HUES6 (cell line): ENCODE data around the gene SERPINB8.

Experiments
- H3K27ac ChIP-seq: 2 replicates; pipeline ENCODE4 v1.7.0; 2013; ENCODE audit warnings: low read depth, mild to moderate bottlenecking, low read length, inconsistent platforms
- H3K27me3 ChIP-seq: 2 replicates; pipeline ENCODE4 v1.6.1; 2013; ENCODE audit warnings: low read length; ENCODE audit not compliant: control insufficient read depth, insufficient read depth
- H3K36me3 ChIP-seq: 2 replicates; pipeline ENCODE4 v1.6.1; 2013; ENCODE audit warnings: low read length; ENCODE audit not compliant: control insufficient read depth, insufficient read depth
- H3K4me1 ChIP-seq: 2 replicates; pipeline ENCODE4 v1.6.1; 2013; ENCODE audit warnings: low read length; ENCODE audit not compliant: control insufficient read depth, insufficient read depth
- H3K4me3 ChIP-seq: 2 replicates; pipeline ENCODE4 v1.5.1; 2013; ENCODE audit warnings: low read depth, low read length
- H3K9ac ChIP-seq: one replicate; pipeline ENCODE4 v1.6.1; 2013; ENCODE audit warnings: mild to moderate bottlenecking, low read length
- H3K9me3 ChIP-seq: 2 replicates; pipeline ENCODE4 v1.6.1; 2013; ENCODE audit warnings: low read depth, low read length; ENCODE audit not compliant: control insufficient read depth, insufficient read depth

Gene SERPINB8

GRCh38 chr18:63982361-63982760 lies 12.5 kb downstream of the SERPINB8 start:
- Histone ChIP-seq H3K4me3 (no peak overlapping the region), H3K9ac (no peak overlapping the region), H3K4me1 (no peaks in the 10 kb centered on the region; the same call in 1 of the 2 replicates), H3K9me3 (no peaks in the 10 kb centered on the region), H3K27ac (no peak overlapping the region), H3K27me3 (peaks cover 25% of the 10 kb centered on the region), H3K36me3 (no peaks in the 10 kb centered on the region)

DNA sequence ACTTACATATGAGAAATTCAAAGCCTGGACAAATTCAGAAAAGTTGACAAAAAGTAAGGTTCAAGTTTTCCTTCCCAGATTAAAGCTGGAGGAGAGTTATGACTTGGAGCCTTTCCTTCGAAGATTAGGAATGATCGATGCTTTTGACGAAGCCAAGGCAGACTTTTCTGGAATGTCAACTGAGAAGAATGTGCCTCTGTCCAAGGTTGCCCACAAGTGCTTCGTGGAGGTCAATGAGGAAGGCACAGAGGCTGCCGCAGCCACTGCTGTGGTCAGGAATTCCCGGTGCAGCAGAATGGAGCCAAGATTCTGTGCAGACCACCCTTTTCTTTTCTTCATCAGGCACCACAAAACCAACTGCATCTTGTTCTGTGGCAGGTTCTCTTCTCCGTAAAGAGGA lies 17.0 kb downstream of the SERPINB8 start:
- Histone ChIP-seq H3K27me3 (no peaks in the 10 kb centered on the region), H3K9me3 (no peaks in the 10 kb centered on the region), H3K27ac (no peak overlapping the region), H3K36me3 (no peaks in the 10 kb centered on the region), H3K4me3 (no peak overlapping the region), H3K9ac (no peak overlapping the region), H3K4me1 (no peaks in the 10 kb centered on the region)

DNA sequence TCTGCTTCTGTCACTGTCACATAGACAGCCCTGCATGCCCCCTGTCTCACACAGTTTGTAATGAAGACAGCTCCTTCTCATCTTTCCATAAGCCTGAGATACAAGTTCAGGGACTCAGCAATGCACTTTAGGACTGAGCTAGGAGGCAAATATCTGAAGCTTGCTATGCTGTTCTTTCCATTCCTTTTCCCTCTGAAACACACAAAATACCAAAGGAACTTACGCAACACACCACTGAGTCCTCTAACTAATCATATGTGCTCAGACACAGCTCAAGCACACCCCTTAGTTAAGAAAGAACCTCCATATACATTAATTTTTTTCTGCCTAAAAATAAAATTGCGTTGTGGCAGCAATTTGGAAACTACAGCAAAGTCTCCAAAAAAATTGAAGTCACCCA lies 17.9 kb downstream of the SERPINB8 start:
- H3K4me1 ChIP-seq: no peaks in the 10 kb centered on the region
- no peak overlapping the region for H3K4me3 ChIP-seq
- H3K9ac ChIP-seq: no peak overlapping the region
- no peak overlapping the region for H3K27ac ChIP-seq
- H3K9me3 ChIP-seq: no peaks in the 10 kb centered on the region
- H3K27me3 ChIP-seq: no peaks in the 10 kb centered on the region
- no peaks in the 10 kb centered on the region for H3K36me3 ChIP-seq

- Histone ChIP-seq H3K4me3 (no peak overlapping the region), H3K27ac (no peak overlapping the region), H3K9me3 (peaks cover 13% of the 10 kb centered on the region), H3K9ac (no peak overlapping the region), H3K4me1 (0 out of 2 replicates have a peak, but pooled peaks cover 2% of the 10 kb centered on the region), H3K27me3 (no peaks in the 10 kb centered on the region), H3K36me3 (no peaks in the 10 kb centered on the region)
Observed at GRCh38 chr18:63992751-63993150, 22.9 kb downstream of the SERPINB8 start.

- H3K4me3 ChIP-seq: no peak overlapping the region
- H3K27ac ChIP-seq: no peak overlapping the region
- peaks cover 13% of the 10 kb centered on the region for H3K9me3 ChIP-seq
- H3K4me1 ChIP-seq: 0 out of 2 replicates have a peak, but pooled peaks cover 2% of the 10 kb centered on the region
- no peaks in the 10 kb centered on the region for H3K36me3 ChIP-seq
- no peak overlapping the region for H3K9ac ChIP-seq
- H3K27me3 ChIP-seq: no peaks in the 10 kb centered on the region
Observed at GRCh38 chr18:63994783-63995399, 25.0 kb downstream of the SERPINB8 start.

GRCh38 chr18:63997041-63997440 lies 27.2 kb downstream of the SERPINB8 start:
- Histone ChIP-seq H3K27me3 (peaks cover 2% of the 10 kb centered on the region; the same call in 1 of the 2 replicates), H3K36me3 (no peaks in the 10 kb centered on the region), H3K4me1 (0 out of 2 replicates have a peak, but pooled peaks cover 2% of the 10 kb centered on the region), H3K9ac (no peak overlapping the region), H3K27ac (no peak overlapping the region), H3K9me3 (peaks cover 13% of the 10 kb centered on the region), H3K4me3 (no peak overlapping the region)

- H3K9ac ChIP-seq: no peak overlapping the region
- peaks cover 13% of the 10 kb centered on the region for H3K9me3 ChIP-seq
Observed at GRCh38 chr18:63997606-63998005, 27.7 kb downstream of the SERPINB8 start.

GRCh38 chr18:63999871-64000270 lies 30.0 kb downstream of the SERPINB8 start:
- Histone ChIP-seq H3K9me3 (peaks cover 13% of the 10 kb centered on the region), H3K36me3 (no peaks in the 10 kb centered on the region), H3K9ac (no peak overlapping the region), H3K27me3 (peaks cover 4% of the 10 kb centered on the region; the same call in 1 of the 2 replicates), H3K27ac (no peak overlapping the region), H3K4me1 (no peaks in the 10 kb centered on the region), H3K4me3 (no peak overlapping the region)

More at GRCh38 chr18:63997606-63998005, 27.7 kb downstream of the SERPINB8 start:
- peaks cover 4% of the 10 kb centered on the region; the same call in 1 of the 2 replicates for H3K27me3 ChIP-seq
- H3K4me1 ChIP-seq: 0 out of 2 replicates have a peak, but pooled peaks cover 2% of the 10 kb centered on the region
- H3K4me3 ChIP-seq: no peak overlapping the region
- H3K36me3 ChIP-seq: no peaks in the 10 kb centered on the region
- no peak overlapping the region for H3K27ac ChIP-seq

DNA sequence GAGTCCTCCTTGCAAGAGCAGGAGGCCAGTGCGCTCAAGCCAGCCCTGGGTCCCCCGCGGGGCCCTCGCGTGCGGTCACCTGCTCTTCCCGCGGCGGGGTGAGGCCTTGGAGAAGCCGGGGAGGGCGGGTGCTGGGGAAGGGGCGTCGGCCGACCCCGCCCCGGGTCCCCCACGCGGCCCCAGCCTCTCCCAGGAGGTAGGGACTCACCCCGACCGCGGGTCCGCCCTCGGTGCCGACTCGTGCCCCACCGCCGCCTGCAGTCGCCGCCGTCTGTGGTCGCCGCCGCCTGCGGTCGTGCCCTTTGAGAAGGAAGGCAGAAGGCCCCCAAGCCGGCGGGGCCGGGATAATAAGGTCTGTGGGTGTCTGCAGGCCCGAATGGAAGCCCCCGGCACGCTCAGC lies 32.7 kb downstream of the SERPINB8 start:
- Histone ChIP-seq H3K27ac (no peak overlapping the region), H3K4me3 (no peak overlapping the region), H3K27me3 (peaks cover 4% of the 10 kb centered on the region; the same call in 1 of the 2 replicates), H3K4me1 (no peaks in the 10 kb centered on the region), H3K36me3 (no peaks in the 10 kb centered on the region), H3K9ac (no peak overlapping the region), H3K9me3 (no peaks in the 10 kb centered on the region)

DNA sequence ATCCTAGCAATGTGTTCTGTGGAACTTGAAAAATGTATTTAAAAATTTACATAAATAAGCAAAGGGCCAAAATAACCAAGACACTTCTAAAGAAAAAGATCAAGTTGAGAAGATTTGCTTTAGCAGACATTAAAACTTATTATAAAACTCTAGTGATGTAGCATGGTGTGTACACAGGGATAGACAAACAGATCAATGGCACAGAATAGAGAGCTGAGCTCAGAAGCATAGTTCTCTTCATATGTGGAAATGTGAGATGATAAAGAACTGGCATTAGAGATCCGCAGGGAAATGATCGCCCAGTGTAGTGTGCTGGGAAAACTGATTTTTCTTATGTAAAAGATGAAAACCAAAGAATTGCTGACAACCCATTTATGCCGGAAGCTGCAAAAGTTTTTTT lies 39.4 kb downstream of the SERPINB8 start:
- Histone ChIP-seq H3K9me3 (no peaks in the 10 kb centered on the region), H3K36me3 (no peaks in the 10 kb centered on the region), H3K27me3 (no peaks in the 10 kb centered on the region), H3K4me3 (no peak overlapping the region), H3K4me1 (no peaks in the 10 kb centered on the region), H3K27ac (no peak overlapping the region), H3K9ac (no peak overlapping the region)

DNA sequence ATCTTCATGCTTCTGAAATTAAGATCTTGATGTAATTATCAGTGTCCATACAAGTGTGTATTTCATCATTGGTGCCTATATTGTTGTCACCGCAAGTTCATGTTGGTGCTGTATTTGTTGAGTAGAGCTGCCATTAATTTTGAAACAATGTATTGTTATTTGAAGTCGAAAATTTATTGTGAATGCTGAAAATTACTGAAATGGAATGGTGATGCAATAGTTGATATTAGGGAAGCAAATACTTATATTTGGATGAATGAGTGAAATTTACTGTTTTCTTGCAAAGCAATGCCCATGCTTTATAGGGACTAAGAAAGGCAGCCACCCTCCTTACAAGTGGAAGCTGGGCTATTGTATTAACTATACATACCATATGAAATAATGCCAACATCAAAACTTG lies 41.6 kb downstream of the SERPINB8 start:
- Histone ChIP-seq H3K27me3 (no peaks in the 10 kb centered on the region), H3K4me1 (no peaks in the 10 kb centered on the region), H3K9ac (no peak overlapping the region), H3K9me3 (no peaks in the 10 kb centered on the region), H3K36me3 (no peaks in the 10 kb centered on the region), H3K27ac (no peak overlapping the region), H3K4me3 (no peak overlapping the region)
